PC-3 (cell line): Measurements from ENCODE around the gene TC2N. TPM values are rescaled to one million over a fixed set of nuclear protein-coding genes. Genes with fewer than 3 reads are reported as not detected.

Experiments used
- ATAC-seq: fragments of 200-7000 bp; cut with Tn5 transposase; 2 replicates; pipeline ENCODE4 v1.9.1; 2020; ENCODE audit warnings: mild to moderate bottlenecking, moderate library complexity
- BruUV-seq: library from RNA; stranded (reverse); fragments of 400-500 nt; replicated peaks from 2 replicates; lab custom pipeline; 2021; lab: Mats Ljungman, UMichigan
- CTCF ChIA-PET: fragments of 300-600 bp; sonication (Branson Sonifier 250); formaldehyde crosslinking; loops from one replicate; lab custom pipeline; 2022; ENCODE audit warnings: antibody characterized with exemption; lab: Charles Lee
- POLR2A ChIA-PET: fragments of 300-600 bp; sonication (Branson Sonifier 250); formaldehyde crosslinking; loops from one replicate; lab custom pipeline; 2022; ENCODE audit warnings: antibody characterized with exemption; ENCODE audit not compliant: unreplicated experiment; lab: Charles Lee
- DNase-seq: peaks from one replicate; pipeline ENCODE4 v3.0.0-alpha.2; 2015
- H2AFZ ChIP-seq: fragments of 300-600 bp; sonication (generic); 2 replicates; pipeline ENCODE4 v1.6.0; 2016; ENCODE audit warnings: antibody characterized with exemption, low read length
- H3F3A ChIP-seq: fragments of 300-600 bp; sonication (generic); one replicate; pipeline ENCODE4 v1.6.0; 2017; ENCODE audit warnings: antibody characterized with exemption, low read length, control low read depth, mild to moderate bottlenecking; ENCODE audit not compliant: unreplicated experiment
- H3K27ac ChIP-seq: fragments of 300-600 bp; sonication (generic); 2 replicates; pipeline ENCODE4 v1.5.1; 2016; ENCODE audit warnings: mild to moderate bottlenecking, low read length
- H3K27me3 ChIP-seq: fragments of 300-600 bp; sonication (generic); 2 replicates; pipeline ENCODE4 v1.6.1; 2016; ENCODE audit warnings: low read length, mixed read lengths
- H3K36me3 ChIP-seq: fragments of 300-600 bp; sonication (generic); 2 replicates; pipeline ENCODE4 v1.6.1; 2016; ENCODE audit warnings: low read depth, mixed run types, low read length, mixed read lengths
- H3K4me1 ChIP-seq: fragments of 300-600 bp; sonication (generic); 2 replicates; pipeline ENCODE4 v1.5.1; 2016; ENCODE audit warnings: low read length; ENCODE audit not compliant: insufficient read depth
- H3K4me2 ChIP-seq: fragments of 300-600 bp; sonication (generic); 2 replicates; pipeline ENCODE4 v1.6.0; 2016; ENCODE audit warnings: low read length
- H3K4me3 ChIP-seq: fragments of 300-600 bp; sonication (generic); 2 replicates; pipeline ENCODE4 v1.5.1; 2016; ENCODE audit warnings: mild to moderate bottlenecking, low read length, mixed read lengths
- H3K79me2 ChIP-seq: fragments of 300-600 bp; sonication (generic); 2 replicates; pipeline ENCODE4 v1.6.1; 2017; ENCODE audit warnings: low read length, mixed read lengths
- H3K9ac ChIP-seq: fragments of 300-600 bp; sonication (generic); 2 replicates; pipeline ENCODE4 v1.6.0; 2016; ENCODE audit warnings: mild to moderate bottlenecking, low read length
- H3K9me2 ChIP-seq: fragments of 300-600 bp; sonication (generic); replicated peaks from 2 replicates; pipeline ENCODE4 v1.6.1; 2016; ENCODE audit warnings: mixed run types, low read length, mixed read lengths
- H3K9me3 ChIP-seq: fragments of 300-600 bp; sonication (generic); 2 replicates; pipeline ENCODE4 v1.6.1; 2016; ENCODE audit warnings: low read length, mixed read lengths
- H4K20me1 ChIP-seq: fragments of 300-600 bp; sonication (generic); 2 replicates; pipeline ENCODE4 v1.6.1; 2016; ENCODE audit warnings: low read length, mixed read lengths
- CTCF ChIP-seq: fragments of 300-600 bp; sonication (generic); conservative IDR thresholded peaks from 2 replicates; pipeline ENCODE4 v1.5.1; 2017; ENCODE audit warnings: antibody characterized with exemption, low read depth, mild to moderate bottlenecking, low read length
- EZH2 ChIP-seq: fragments of 300-600 bp; sonication (generic); IDR thresholded peaks from one replicate; pipeline ENCODE4 v1.6.1; 2017; ENCODE audit warnings: antibody characterized with exemption, mild to moderate bottlenecking, low read length; ENCODE audit not compliant: unreplicated experiment
- EZH2phosphoT487 ChIP-seq: fragments of 300-600 bp; sonication (generic); IDR thresholded peaks from 2 replicates; pipeline ENCODE4 v1.6.1; 2018; ENCODE audit warnings: mild to moderate bottlenecking, antibody characterized with exemption, low read length, borderline replicate concordance
- intact Hi-C: fragments of 100-400 bp; cut with micrococcal nuclease; formaldehyde crosslinking; loops from 2 replicates; pipeline ENCODE4 v1.9.0; 2023
- total RNA-seq: library from RNA; depleted of rRNA; stranded (reverse); fragments of >200 nt; gene quantifications from 2 replicates; pipeline ENCODE4 v1.2.3, GENCODE V29; 2014

TC2N gene
- total RNA-seq, 1 experiment from 2014 or later: 6.2 TPM

- Histone ChIP-seq H4K20me1 (no peaks in the 10 kb centered on the region), H2AFZ (no peak overlapping the region), H3K4me1 (no peaks in the 10 kb centered on the region), H3K27ac (no peak overlapping the region), H3K9me3 (0 out of 2 replicates have a peak, but pooled peaks cover 9% of the 10 kb centered on the region), H3K36me3 (no peaks in the 10 kb centered on the region), H3K4me3 (no peak overlapping the region), H3K4me2 (no peak overlapping the region), H3F3A (no peaks in the 10 kb centered on the region), H3K9ac (no peak overlapping the region), H3K27me3 (peaks cover 29% of the 10 kb centered on the region), H3K9me2 (no peaks in the 10 kb centered on the region), H3K79me2 (no peaks in the 10 kb centered on the region)
- ATAC-seq (no peak), DNase-seq (no peak)
- intact Hi-C loops: no loop called here
- no TSS peak for BruUV-seq
- no peak for TF ChIP-seq EZH2phosphoT487
- no peak for TF ChIP-seq CTCF
- TF ChIP-seq EZH2: no peak
- ChIA-PET CTCF (no interaction called here), POLR2A (no interaction called here)
Measured at GRCh38 chr14:91817566-91818325, 49.6 kb downstream of the TC2N start.

GRCh38 chr14:91814317-91814716, 53.0 kb downstream of the TC2N start:
- CTCF ChIA-PET: no interaction called here
- no peak overlapping the region for H2AFZ ChIP-seq
- intact Hi-C loops: no loop called here
- H3K9ac ChIP-seq: no peak overlapping the region
- no peaks in the 10 kb centered on the region for H3K9me2 ChIP-seq
- no peaks in the 10 kb centered on the region for H4K20me1 ChIP-seq
- no peaks in the 10 kb centered on the region for H3K79me2 ChIP-seq
- no peak overlapping the region for H3K27ac ChIP-seq
- H3K4me2 ChIP-seq: no peak overlapping the region
- POLR2A ChIA-PET: no interaction called here
- DNase-seq (no peak), ATAC-seq (no peak)
- no peak for TF ChIP-seq EZH2phosphoT487
- TF ChIP-seq CTCF: no peak
- TF ChIP-seq EZH2: no peak
- no peaks in the 10 kb centered on the region for H3K36me3 ChIP-seq
- H3K4me3 ChIP-seq: no peak overlapping the region
- no TSS peak for BruUV-seq
- no peaks in the 10 kb centered on the region for H3F3A ChIP-seq
- no peaks in the 10 kb centered on the region for H3K9me3 ChIP-seq
- no peaks in the 10 kb centered on the region for H3K4me1 ChIP-seq
- H3K27me3 ChIP-seq: peaks cover 29% of the 10 kb centered on the region

- H3K4me2 ChIP-seq: no peak overlapping the region
- H4K20me1 ChIP-seq: no peaks in the 10 kb centered on the region
- H3K27ac ChIP-seq: no peak overlapping the region
- no peak overlapping the region for H3K4me3 ChIP-seq
- no peaks in the 10 kb centered on the region for H3K9me2 ChIP-seq
- intact Hi-C loops: no loop called here
- no peak overlapping the region for H2AFZ ChIP-seq
- ChIA-PET CTCF (no interaction called here), POLR2A (no interaction called here)
- H3K4me1 ChIP-seq: no peaks in the 10 kb centered on the region
- ATAC-seq (no peak), DNase-seq (no peak)
- H3K9me3 ChIP-seq: no peaks in the 10 kb centered on the region; the same call in 1 of the 2 replicates
- no peak overlapping the region for H3K9ac ChIP-seq
- peaks cover 11% of the 10 kb centered on the region for H3K27me3 ChIP-seq
- H3K36me3 ChIP-seq: no peaks in the 10 kb centered on the region
- no peaks in the 10 kb centered on the region for H3F3A ChIP-seq
- BruUV-seq: no TSS peak
- TF ChIP-seq CTCF (no peak), EZH2phosphoT487 (no peak), EZH2 (no peak)
- H3K79me2 ChIP-seq: no peaks in the 10 kb centered on the region
Measured at GRCh38 chr14:91810699-91811098, 56.6 kb downstream of the TC2N start.
